Skin of body (tissue), 2 donors: ENCODE measurements around the gene BMERB1. TPM values are rescaled to one million over a fixed set of nuclear protein-coding genes. Genes with fewer than 3 reads are reported as not detected.
"Not testable (repeated sequence)": the region's sequence is repeated elsewhere in the genome, so short reads cannot be mapped to it uniquely, and the experiment has no call there.

ENCODE experiments used
- DNase-seq: peaks from one replicate; lab custom pipeline; 2025; lab: John Stamatoyannopoulos, UW
- total RNA-seq: library from RNA; depleted of rRNA; stranded (reverse); fragments of >200 nt; gene quantifications from one replicate; pipeline ENCODE4 v1.2.3, GENCODE V29; 2014

Gene BMERB1
- total RNA-seq, 1 donor from 2014 or later, result 26.4 TPM

DNA sequence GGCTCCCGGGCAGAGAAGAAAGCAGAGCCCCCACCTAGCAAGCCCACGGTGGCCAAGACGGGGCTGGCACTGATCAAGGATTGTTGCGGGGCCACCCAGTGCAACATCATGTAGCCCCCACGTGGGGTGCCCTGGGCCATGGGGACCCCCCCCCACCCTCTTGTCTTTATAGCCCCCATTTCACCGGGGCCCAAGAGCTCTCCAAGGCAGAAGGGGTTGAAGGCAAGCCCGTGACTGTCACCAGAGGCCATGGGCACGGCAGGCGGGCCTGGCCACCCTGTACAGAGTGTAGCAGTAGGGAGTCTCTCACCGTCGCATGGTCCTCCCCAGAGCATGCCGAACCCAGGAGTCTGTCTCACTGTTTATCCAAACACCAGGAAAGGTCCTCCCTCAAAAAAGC is 152.3 kb downstream of the BMERB1 start:
- DNase-seq, result no peak

DNA sequence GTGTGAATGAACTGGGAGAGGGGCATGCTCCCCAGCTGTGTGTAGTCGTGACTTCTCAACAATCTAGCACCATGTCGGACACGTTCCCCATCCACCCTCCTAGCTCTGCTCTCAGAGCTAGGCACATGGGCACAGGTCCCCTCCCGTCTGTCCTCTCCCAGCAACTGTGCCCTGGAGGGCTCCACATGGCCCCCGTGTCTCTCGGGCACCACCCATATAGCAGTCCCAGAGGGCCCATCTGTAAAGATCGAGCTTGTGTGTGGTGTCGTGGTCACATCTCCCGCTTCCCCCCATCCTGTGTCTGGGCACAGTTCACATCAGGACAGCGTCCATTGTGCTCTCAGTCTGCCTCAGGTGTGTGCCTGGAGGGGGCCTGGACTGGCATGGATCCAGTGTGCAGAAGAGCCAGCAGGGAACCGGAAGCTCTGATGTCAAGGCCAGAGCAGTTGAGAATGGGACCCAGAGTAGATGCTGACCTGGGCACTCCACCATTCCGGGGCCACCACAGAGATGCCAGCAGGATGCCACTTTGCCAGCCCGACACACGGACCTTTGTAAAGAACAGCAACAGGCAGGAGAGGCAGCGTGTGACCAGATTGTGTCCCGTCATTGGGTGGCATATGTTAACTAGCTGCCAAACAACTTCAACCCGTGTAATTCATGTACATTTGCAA is 152.9 kb downstream of the BMERB1 start:
- no peak for DNase-seq

DNA sequence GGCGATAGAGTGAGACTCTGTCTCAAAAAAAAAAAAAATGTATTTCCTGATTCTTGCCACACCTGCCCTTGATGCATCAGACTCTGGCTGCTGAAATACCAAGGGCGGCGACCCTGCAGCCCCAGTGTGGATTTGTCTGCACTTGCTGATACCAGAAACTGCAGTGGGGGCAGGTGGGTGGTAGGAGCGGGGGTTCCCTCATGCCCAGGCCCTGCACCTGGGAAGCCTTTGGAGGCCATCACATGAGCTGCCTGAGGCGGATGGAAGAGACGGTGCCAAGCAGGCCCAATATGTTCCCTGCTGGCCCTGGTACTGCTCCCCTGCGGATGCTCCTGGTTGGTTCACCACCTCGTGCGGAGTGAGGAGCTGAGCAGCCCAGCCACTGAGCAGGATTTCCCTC is 157.9 kb downstream of the BMERB1 start:
- no peak for DNase-seq

DNA sequence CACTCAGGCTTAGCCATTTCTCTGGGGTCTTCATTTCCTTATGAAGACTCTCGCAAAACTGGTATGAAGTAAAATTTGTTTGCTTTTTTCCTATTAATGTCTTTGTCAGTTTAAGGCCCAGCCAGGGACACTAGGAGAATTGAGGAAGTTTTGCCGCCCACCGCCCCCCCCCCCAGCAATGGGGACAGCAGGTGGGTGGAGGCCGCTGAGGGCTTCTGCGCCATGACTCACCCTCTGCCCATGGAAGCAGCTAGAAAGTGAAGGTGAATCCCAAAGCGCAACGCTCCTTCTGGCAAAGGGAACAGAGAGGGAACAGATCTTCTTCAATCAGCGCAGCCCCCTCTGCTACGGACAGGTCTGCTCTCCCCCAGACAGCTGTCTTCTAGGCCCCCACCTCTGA is 158.8 kb downstream of the BMERB1 start:
- no peak for DNase-seq

DNA sequence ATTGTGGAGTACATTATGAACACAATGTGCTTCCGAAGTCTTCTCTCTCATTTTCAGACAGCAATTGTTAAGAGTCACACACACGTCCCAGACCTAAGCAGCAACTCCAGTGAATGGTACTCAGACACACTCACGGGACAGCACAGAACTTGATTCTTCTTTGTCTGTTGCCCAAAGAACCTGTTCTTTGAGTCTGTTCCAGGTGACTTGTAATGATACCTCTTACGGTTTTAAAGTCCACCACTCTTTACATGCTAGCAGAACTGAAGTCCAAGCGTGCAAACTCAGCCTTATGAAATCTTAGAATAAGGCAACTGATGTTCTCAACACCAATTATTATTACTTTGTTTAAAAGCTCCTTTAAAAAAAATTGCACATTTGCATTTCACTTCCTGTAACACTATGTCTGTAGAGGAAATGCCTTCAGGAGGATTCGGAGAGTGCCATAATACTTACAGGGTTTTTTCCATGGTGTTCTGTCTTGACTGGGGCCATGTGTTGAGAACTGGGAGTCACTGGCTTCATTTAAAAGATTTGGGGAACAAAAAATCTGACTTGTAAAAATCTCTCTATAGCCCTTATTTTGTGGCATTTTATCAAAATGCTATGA is 160.4 kb downstream of the BMERB1 start:
- no peak for DNase-seq

DNA sequence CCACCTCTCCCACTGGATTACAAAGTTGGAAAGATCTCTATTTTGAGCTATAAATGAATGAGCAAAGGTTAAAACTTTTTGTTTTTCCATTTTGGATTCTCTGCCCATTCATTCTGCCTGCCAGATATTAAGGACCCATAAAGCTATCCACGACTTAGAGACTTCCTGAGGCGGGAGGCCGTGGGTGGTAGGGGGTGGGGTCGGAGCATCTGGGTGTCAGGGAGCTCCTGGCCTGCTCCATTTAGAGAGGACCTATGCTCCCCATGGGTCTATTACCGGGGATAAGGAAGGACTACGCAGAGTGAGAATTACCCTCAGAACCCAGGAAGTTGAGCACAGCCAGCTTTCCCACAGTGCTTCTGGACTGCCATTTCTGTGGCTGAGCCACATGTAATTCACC is 162.7 kb downstream of the BMERB1 start:
- DNase-seq, result no peak

DNA sequence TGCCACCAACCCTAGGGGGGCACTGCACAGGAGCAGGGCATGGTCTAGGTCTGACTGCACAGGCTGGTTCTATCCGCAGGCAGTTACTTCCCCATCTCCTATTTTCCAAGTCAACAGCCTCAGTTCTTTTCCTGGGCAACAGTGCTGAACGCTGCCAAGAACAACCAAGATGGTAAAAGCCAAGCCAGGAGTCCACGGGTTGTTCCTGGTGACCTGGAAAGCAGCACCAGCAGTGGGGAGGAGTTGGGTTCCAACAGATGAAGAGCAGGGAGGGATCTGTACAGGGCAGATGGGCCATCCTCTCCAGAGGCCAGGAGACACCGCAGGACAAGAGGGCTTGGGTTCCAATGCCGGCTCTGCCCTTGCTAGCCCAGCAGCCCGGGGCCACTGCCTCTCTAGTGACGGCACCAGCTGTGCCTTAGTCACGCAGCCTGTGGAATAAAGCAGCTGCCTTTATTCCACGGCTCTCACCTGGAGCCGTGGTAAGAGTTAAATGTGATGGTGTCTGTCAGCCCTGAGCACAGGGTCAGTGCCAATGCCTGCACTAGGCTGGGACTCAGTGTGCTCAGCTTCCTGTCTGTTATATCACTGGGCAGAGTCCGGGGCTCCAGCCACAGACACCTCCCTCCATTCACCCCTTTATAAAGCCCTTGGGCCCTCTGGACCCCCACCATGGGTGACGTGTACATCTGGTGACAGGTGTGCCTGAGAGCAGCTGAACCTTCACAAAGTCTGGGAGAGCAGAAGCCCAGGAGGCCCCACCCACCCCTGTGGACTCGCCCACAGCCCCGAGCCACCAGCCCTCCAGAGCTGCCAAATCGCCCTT is 163.6 kb downstream of the BMERB1 start:
- no peak for DNase-seq

DNA sequence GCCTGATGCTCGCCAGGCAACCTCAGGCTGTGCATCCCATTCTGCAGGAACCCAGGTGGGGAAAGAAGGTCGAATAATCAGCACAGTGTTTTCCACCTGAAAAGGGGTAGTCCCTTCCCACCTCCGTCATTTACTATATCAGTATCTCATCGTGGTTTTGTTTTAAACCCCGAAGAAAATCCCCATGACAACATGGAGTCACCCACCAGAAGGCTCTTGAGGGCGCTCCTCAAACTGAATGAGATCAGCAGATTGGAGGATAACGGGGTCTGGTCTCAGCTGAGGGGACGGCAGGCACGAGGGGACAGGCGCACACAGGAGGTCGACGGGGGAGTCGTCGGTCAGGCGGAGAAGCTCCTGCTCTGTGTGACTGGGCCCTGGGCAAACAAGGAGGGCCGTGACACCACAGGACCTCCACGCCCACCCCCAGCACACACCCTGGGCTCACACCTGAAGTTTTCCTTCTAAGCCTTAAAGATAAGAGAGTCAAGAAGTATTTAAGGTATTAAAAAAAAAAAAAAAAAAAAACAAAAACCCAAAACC is 164.3 kb downstream of the BMERB1 start:
- DNase-seq, result no peak

DNA sequence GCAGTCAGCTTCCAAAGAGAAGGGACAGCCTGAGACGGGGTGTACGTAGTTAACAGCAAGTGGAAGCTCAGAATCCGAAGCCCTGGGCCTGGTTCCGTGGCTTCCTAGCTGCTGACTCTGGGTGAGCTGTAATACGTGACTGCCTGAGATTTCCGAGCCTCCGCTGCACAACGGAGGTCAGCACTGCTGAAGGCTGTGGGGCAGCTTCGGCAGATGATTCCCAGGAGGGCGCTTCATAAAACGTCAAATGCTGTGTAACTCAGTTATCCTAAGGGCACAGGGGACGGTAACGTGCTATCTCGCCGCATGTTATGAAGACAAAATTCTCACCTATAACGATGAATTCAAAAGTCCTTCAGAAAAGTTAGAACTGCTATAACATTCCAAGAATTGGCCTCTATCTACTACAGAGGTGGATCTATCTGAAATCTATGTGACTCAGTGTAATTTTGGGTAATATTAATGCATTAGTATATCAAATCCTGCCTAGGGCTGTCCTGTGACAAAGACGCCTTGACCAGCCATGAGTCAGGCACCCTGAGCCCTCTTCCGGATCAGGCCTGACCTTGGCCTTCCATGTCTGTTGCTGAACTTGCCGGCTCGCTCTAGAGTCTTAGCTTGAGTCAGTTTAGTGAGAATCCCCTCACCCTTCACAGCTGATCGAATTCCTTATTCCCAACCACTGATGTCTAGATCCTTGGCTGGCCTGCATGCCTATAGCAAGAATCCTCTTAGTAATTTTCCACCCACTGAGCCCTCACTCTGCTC is 165.1 kb downstream of the BMERB1 start:
- no peak for DNase-seq

DNA sequence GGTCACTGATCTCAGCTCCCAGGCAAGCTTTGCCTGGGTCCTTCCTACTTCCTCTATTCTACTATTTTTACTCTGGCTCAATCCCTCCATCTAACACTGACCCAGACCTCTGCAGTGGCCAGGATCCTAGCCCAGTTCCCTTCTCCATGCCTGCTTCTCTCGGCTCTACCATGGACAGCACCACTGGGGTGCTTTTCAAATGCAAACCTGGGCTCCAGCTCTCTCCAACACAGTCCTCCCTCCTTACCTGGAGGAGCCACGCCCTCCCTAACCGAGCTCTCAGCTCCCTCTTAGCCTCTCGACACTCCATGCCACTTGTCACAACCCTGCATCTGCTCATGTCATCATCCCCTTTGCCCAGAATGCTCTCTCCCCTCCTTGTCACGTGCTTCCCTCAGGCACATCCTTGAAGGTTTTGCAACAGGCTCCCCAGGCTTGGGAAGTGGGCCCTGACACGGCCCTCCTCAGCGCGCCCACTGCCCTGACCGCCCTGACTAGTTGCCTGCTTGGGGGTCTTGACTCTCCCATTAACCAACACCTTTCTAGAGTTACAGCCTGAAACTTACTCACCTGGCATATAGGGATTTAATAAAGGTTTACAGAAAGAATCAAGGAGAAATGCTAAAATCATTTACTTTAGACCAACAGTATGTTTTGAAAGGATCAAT is 167.0 kb downstream of the BMERB1 start:
- DNase-seq, result no peak

DNA sequence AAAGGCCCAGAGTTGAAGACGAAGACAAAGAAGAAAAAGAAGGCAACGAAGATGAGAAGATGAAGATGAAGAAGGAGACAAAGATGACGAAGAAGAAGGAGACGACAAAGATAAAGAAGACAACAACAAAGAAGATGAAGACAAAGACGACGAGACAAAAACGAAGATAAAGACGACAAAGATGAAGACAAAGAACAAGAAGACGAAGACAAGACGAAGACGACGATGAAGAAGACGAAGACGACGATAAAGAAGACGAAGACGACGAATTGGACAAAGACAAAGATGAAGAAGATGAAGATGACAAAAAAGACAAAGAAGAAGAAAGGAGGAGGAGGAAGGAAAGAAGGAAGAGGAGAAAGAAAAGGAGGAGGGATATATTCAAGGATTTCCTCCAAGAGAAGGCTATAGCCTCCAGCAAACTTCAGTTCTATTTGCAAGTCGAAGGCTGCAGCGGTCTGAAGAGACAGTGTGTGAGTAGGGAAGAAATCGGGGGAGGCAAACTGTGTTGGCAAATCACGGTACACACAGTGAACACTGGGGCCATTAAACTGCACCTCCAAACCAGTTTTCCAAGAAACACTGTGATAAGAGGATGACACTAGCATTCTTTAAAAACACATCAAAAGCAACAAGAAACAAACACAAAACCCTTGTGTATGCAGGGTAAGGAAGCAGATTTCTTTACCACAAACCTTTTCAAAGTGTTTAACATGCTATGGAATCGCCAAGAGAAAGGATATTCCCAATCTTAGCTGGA is 168.1 kb downstream of the BMERB1 start:
- DNase-seq, result no peak

DNA sequence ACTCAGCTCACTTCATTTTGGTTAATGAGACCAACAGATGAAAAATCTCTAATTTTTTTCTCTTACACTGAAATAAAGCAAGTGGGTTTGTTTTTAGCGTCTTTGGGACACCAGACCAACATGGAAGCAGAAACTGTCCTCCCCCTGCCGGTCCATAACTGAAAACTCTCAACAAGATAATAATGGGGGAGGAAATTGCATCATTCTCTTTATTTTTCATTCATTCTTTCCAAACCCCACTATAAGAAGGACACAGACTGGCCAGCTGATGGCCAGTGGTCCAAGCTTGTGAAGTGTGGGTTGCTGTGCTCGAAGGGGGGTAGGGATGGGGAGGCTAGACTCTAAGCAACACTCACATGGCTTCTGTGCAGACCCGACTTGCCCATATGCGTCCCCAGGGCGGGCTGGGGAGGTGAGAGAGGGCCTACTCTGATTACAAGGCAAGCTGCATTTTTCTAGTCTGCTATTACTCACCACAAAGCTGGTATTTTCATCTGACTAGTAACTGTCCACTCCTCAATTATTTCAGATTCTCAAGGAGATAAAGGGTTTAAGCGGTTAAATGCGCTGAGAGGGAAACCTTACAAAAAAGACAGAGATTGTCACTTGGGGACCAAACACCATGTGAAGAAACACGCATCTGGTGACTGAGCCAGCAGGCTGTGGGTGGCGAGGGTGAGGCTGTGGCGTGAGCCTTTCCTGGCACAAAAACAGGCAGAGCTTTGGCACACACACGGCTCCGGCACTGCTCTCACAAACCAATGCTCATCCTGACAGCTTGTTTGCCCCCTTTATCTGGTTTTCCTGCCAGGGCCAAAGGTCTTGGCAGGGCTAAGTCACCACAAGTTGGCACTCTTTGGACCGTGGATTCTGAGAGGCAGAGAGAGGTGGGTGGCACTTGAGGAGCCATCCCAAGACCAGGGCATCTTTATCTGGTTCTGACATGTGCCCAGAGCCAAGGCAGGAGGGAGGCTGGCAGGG is 170.4 kb downstream of the BMERB1 start:
- no peak for DNase-seq

DNA sequence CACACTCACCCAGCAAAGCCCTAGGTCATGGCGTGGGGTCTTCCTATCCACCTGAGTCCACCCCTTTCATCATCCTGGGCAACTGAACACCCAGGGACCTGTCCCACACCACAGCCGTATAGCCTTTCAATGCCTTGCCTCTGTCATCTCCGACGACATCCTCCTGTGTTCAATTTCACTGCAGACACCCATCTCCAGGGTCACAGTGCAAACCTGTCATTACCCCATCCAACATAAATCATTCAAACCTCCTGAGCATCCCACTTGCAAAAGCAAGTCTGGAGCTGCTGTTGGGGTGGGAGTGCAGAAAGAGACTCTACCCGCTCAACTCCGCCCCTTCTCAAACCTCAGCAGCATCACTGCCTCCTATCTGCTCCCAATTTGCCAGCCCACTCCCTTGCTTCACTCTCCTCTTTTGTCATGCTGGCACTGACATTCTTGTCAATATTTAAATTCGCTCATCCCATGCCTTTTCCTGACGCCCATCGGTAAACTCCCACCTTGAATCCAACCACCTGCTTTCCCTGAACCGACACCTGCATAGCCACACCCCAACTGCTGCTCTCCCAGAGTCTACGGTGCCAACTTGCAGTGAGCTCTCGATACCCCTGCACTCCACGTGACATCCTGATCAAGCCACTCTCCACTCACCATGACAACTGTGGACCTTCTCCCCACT is 171.6 kb downstream of the BMERB1 start:
- no peak for DNase-seq

DNA sequence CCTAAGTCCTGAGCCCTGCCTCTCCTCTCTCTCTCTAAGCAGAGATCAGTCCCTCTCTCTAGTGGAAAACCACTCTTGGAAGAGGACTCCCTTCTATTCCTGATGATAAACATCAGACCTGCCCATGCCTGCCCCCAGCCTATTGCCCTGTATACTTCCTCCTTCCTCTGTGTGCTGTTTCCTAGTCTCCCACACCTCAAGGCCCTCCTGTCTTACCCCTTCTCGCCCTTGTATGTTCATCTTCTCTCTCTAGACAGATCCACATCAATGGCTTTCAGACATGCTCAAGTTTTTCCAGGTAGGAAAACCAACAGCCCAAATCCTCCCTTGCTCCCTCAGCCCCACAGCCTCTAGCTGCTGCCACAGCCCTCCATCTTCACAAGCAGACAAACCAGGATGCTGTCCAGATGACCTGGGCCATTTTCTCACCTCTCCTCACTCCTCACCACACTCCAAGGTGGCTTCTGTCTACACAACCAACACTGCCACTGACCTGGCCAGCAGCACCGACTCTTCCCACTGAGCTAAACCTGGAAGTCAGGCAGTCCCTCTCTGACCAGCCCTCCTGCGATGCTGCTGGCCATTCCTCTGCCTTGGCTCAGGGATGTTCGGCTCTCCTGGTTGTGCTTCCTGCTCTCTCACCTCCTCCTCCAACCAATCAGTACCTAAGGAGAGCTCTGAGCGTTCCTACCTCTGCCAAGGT is 172.3 kb downstream of the BMERB1 start:
- no peak for DNase-seq

DNA sequence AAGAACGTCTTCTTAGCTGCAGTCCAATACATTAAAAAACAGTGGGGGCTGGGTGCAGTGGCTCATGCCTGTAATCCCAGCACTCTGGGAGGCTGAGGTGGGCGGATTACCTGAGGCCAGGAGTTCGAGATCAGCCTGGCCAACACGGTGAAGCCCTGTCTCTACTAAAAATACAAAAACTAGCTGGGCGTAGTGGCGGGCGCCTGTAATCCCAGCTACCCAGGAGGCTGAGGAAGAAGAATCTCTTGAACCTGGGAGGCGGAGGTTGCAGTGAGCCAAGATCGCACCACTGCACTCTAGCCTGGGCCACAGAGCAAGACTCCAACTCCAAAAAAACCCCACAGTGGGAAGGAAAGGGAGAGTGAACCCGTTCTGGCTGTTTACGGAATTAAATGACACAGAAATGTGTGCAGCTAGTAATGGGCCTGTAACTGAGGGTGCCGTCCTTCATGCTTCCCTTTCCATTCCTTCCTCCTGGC is 172.9 kb downstream of the BMERB1 start:
- DNase-seq, result not testable (repeated sequence)

DNA sequence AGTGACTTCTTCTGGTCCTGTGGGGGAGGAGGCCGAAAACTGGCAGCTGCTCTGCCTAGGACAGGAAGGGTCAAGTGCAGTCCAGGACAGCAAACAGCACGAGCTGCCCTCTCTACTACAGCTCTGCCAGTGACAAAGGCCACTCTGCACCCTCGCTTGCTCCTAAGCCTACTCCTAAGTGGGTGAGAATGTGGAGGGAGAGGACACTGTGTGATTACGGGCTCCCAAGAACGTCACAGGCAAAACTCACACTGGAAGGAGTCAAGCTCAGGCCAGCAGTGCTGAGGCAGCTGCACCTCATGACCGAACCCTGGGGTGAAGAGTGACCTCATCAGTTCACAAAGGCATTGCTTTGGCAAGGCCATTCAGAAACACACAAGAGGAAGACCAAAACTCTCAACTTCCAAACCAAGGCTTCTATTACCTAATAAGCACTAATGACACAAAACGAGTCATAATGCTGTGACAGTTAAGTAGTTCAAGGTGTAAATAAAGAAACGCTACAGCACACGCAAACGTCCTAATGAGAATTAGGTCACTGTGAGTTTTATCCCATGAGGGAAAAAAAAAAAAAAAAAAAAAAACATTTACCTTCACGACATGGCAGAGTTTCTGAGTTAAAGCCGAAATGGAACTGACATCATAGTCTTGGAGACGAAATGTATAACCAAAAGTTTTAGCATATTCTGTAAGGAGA is 173.5 kb downstream of the BMERB1 start:
- no peak for DNase-seq
